GM12892 (cell line): ENCODE measurements around the gene RNF166.

ENCODE experiments used
- POLR2A ChIP-seq: IDR thresholded peaks from 2 replicates; pipeline ENCODE4 v1.6.1; 2011; ENCODE audit warnings: low read depth, low read length, control low read depth
- POLR2AphosphoS5 ChIP-seq: IDR thresholded peaks from 2 replicates; pipeline ENCODE4 v1.6.1; 2011; ENCODE audit warnings: low read depth, low read length, control low read depth
- TAF1 ChIP-seq: IDR thresholded peaks from 2 replicates; pipeline ENCODE4 v1.6.1; 2011; ENCODE audit warnings: low read depth, mild to moderate bottlenecking, control low read depth, low read length, borderline replicate concordance

DNA sequence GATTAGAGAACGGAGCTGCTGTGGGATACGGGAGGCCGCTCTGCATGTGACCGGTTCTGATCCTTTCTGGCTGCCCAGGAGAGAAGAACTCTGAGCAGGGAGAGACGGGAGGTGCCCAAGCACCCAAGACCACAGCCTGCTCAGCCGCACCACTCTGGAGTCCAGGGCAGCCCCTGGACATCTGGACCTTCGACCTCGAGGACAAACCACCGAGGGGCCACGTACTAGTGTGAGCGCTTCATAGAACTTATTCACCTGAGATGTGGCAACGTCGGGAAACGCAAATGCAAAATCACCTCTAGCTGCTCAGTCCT is 5.9 kb downstream of the RNF166 start:
- TF ChIP-seq POLR2A (no peak), TAF1 (no peak), POLR2AphosphoS5 (no peak)
